ENCODE results near the gene SNRPE.

The SNRPE gene

DNA sequence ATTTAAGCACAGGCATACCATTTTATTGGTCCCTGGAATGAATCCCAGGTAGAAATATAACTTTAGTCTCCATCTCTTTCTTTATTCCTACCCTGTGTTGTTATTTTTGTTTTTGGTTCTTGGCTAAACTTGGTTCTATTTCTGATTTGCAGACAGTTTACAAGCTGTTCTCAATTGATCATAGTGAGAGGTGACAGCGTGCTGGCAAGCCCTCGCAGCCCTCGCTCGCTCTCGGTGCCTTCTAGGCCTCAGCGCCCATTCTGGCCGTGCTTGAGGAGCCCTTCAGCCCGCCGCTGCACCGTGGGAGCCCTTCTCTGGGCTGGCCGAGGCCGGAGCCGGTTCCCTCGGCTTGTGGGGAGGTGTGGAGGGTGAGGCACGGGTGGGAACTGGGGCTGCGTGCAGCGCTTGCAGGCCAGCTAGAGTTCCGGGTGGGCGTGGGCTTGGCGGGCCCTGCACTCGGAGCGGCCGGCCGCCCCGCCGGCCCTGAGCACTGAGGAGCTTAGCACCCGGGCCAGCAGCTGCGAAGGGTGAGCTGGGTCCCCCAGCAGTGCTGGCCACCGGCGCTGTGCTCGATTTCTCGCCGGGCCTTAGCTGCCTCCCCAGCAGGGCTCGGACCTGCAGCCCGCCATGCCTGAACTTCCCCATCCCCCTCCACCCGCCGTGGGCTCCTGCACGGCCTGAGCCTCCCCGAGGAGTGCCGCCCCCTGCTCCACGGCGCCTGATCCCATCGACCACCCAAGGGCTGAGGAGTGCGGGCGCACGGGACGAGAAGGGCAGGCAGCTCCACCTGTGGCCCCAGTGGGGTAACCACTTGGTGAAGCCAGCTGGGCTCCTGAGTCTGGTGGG, 38.7 kb downstream of the SNRPE start:
- no peak for DNase-seq (ENCODE audit: low read depth)
- H3K4me3 ChIP-seq (replicated peaks; ENCODE audit: low read depth, low read length), result no peak overlapping the region
- TF ChIP-seq, protein P1, sequence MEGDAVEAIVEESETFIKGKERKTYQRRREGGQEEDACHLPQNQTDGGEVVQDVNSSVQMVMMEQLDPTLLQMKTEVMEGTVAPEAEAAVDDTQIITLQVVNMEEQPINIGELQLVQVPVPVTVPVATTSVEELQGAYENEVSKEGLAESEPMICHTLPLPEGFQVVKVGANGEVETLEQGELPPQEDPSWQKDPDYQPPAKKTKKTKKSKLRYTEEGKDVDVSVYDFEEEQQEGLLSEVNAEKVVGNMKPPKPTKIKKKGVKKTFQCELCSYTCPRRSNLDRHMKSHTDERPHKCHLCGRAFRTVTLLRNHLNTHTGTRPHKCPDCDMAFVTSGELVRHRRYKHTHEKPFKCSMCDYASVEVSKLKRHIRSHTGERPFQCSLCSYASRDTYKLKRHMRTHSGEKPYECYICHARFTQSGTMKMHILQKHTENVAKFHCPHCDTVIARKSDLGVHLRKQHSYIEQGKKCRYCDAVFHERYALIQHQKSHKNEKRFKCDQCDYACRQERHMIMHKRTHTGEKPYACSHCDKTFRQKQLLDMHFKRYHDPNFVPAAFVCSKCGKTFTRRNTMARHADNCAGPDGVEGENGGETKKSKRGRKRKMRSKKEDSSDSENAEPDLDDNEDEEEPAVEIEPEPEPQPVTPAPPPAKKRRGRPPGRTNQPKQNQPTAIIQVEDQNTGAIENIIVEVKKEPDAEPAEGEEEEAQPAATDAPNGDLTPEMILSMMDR (IDR thresholded peaks at IDR 0.05; ENCODE audit: low read length, missing control alignments), result no peak

DNA sequence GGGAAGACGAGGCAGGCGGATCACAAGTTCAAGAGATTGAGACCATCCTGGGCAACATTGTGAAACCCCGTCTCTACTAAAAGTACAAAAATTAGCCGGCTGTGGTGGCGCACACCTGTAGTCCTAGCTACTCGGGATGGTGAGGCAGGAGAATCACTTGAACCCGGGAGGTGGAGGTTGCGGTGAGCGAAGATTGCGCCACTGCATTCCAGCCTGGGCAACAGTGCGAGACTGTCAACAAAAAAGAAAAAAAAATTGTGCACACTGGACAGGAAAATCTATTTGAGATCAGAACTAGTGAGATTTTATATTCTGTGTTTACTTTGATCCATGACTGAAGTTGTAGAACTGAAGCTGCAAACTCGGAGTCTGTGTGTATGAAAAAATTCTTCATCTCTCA, 40.2 kb downstream of the SNRPE start:
- no peak overlapping the region for H3K4me3 ChIP-seq (replicated peaks; ENCODE audit: low read depth, low read length)
- DNase-seq (ENCODE audit: low read depth), result no peak
- TF ChIP-seq, protein P1 (IDR thresholded peaks at IDR 0.05; ENCODE audit: low read length, missing control alignments), result no peak

DNA sequence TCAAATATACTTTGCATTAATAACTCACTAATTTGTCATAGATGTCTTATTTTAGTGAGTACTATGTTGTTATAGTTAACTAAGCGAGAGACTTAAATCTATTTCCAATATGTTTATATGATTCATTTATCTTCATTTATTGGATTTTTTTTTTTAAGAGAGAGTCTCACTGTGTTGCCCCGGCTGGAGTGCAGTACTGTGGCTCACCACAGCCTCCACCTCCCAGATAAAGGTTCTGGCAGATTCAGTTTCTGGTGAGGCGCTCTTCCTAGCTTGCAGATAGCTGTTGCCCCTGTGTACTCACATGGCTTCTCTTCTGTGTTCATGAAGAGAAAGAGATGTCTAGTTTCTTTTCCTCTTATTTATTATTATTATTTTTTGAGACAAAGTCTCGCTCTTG, 43.9 kb downstream of the SNRPE start:
- no peak overlapping the region for H3K4me3 ChIP-seq (replicated peaks; ENCODE audit: low read depth, low read length)
- no peak for DNase-seq (ENCODE audit: low read depth)
- TF ChIP-seq, protein P1 (IDR thresholded peaks at IDR 0.05; ENCODE audit: low read length, missing control alignments), result no peak

DNA sequence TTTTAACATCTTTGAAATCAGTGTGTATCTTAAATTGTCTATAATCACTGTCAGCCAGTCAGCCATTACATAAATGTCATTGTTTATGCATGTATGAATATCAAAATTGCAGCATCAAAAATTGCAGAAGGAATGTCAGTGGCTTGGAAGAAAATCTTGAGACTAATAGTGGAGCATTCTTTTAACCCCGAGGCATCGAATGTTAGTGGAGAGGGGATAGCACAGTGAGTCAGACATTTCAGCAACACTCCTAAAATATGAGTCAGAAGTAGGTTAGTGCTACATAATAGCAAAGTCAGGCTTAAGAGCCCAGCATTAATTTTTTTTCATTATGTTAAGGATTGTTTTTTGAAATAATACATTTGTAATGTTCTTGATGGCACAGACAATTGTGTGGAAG, 45.5 kb downstream of the SNRPE start:
- TF ChIP-seq, protein P1 (IDR thresholded peaks at IDR 0.05; ENCODE audit: low read length, missing control alignments), result no peak
- no peak overlapping the region for H3K4me3 ChIP-seq (replicated peaks; ENCODE audit: low read depth, low read length)
- DNase-seq (ENCODE audit: low read depth), result peak; percentile 91

DNA sequence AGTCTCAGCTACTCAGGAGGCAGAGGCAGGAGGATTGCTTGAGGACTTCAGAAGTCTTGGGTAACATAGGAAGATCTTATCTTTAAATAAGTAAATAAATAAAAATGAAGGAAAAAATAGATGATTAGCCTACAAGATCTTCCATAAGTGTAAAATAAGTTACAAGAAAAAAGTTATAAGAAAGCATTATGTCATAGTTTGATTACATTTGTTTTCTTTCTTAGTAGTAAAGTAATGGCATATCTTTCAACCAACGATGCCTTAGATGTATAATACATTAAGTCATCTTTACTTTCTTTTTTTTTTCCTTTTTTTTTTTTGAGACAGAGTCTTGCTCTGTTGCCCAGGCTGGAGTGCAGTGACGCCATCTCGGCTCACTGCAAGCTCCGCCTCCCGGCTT, 46.5 kb downstream of the SNRPE start:
- H3K4me3 ChIP-seq (replicated peaks; ENCODE audit: low read depth, low read length), result no peak overlapping the region
- TF ChIP-seq, protein P1 (IDR thresholded peaks at IDR 0.05; ENCODE audit: low read length, missing control alignments), result no peak
- no peak for DNase-seq (ENCODE audit: low read depth)

DNA sequence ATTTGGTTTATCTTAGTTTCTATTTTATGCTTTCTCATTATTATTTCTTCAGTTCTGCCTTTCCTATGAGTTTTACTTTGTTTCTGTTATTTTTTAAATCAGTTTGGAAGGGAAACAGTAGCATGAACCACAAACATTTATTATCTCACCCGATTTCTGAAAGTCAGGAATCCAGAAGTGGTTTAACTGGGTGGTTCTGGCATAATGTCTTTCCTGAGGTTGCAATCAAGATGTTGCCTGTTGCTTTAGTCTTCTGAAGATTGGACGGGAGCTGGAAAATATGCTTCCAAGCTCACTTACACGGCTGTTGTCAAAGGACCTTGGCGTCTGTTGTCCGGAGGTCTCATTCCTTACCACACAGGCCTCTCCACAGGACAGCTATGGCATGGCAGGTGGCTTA, 50.4 kb downstream of the SNRPE start:
- no peak overlapping the region for H3K4me3 ChIP-seq (replicated peaks; ENCODE audit: low read depth, low read length)
- DNase-seq (ENCODE audit: low read depth), result peak; percentile 20
- TF ChIP-seq, protein P1 (IDR thresholded peaks at IDR 0.05; ENCODE audit: low read length, missing control alignments), result no peak

DNA sequence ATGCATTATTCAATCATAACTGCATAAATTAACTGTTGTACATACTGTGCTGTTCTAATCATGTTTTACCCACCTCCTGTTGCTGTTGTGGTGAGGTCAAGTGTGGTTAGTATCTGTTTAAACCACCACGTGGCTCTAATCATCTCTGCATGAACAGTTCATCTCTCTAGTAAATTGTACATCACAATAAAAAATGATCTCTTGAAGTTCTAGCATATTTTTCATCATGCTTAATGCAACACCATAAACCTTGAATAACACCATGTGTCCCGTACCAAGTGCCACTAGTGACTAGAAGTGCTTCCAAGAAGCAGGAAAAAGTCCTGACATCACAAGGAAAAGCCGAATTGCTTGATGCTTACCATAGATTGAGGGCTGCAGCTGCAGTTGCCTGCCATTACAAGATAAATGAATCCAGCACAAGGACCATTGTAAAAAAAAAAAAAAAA, 51.7 kb downstream of the SNRPE start:
- DNase-seq (ENCODE audit: low read depth), result no peak
- H3K4me3 ChIP-seq (replicated peaks; ENCODE audit: low read depth, low read length), result no peak overlapping the region
- TF ChIP-seq, protein P1 (IDR thresholded peaks at IDR 0.05; ENCODE audit: low read length, missing control alignments), result no peak

Data from fibroblast of pulmonary artery (primary cell).